GM20000 (cell line): ENCODE results near the gene SH3GL3.

Source experiments
- DNase-seq: peaks from one replicate; pipeline ENCODE4 v3.0.0; 2012; ENCODE audit warnings: low spot score
- TF ChIP-seq, protein P1 (sequence below): IDR thresholded peaks from 2 replicates; pipeline ENCODE4 v1.5.1; 2012; ENCODE audit warnings: mild to moderate bottlenecking, control low read depth; ENCODE audit errors: extremely low read depth, missing control alignments

Gene SH3GL3

DNA sequence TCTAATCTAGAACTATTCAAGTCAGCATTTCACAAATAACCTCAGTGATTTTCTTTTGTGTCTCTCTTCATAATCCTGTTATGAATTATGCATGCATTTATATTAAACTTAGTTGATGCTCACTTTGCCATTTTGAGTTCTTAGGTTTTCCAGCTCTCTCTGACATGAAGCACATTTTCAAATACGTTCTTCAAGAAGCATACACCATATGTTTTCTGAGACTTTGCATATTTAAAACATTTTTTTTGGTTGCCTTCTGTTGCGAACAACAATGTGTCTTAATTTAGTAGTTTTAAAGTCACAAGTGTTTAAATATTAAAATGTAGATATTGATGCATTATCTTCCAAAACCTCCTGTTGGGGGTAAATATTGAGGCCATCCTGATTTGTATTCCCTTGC lies 37.5 kb downstream of the SH3GL3 start:
- TF ChIP-seq, protein P1, sequence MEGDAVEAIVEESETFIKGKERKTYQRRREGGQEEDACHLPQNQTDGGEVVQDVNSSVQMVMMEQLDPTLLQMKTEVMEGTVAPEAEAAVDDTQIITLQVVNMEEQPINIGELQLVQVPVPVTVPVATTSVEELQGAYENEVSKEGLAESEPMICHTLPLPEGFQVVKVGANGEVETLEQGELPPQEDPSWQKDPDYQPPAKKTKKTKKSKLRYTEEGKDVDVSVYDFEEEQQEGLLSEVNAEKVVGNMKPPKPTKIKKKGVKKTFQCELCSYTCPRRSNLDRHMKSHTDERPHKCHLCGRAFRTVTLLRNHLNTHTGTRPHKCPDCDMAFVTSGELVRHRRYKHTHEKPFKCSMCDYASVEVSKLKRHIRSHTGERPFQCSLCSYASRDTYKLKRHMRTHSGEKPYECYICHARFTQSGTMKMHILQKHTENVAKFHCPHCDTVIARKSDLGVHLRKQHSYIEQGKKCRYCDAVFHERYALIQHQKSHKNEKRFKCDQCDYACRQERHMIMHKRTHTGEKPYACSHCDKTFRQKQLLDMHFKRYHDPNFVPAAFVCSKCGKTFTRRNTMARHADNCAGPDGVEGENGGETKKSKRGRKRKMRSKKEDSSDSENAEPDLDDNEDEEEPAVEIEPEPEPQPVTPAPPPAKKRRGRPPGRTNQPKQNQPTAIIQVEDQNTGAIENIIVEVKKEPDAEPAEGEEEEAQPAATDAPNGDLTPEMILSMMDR, result no peak
- DNase-seq, result no peak

DNA sequence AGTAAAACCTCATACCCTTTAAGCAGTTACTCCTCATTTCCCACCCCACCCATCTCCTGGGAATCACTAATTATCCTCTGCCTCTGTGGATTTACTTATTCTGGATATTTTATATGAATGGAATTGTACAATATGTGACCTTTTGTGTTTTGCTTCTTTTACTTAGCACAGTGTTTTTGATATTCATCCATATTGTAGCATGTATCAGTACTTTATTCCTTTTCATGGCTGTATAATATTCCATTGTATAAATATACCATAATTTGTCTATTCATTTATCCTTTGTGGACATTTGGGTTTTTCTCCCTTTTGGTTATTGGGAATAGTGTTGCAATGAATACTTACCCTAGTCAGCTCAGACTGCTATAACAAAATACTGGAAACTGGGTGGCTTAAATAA lies 39.2 kb downstream of the SH3GL3 start:
- TF ChIP-seq, protein P1, result no peak

DNA sequence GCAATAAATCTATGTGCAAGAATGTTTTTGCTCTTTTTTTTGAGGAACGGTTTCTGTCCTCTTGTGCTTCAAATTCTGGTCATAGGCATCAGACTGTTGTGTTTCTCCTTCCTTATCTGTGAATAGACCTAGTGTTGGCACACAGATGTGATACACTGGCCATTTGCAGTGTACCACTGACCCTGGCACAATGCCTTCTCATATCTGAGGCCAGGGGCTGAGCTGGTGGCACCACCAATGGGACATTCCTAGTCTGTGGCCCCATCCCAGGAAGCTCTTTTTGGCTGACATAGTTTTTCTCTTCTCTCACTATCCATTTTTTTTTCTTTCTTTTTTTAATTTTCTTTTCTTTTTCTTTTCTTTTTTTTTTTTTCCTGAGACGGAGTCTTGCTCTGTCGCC lies 40.4 kb downstream of the SH3GL3 start:
- DNase-seq, result no peak
- TF ChIP-seq, protein P1, result no peak

More for the DNA sequence above, 39.2 kb downstream of the SH3GL3 start:
- no peak for DNase-seq

DNA sequence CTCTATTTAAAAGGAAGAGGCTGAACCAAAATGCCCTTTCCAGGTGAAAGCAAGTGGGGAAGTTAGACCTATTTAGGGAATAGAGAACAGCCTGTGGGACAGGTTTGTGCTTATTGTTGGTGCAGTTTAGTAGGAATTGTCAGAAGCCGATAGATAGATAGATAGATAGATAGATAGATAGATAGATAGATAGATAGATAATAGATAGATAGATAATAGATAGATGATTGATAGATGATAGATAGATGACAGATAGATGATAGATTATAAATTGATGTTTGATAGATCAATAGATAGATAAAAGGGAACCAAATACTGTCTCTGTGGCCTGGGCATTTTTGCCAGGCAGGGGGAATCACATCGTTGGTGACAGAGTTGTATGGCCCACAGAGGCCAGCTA lies 42.5 kb downstream of the SH3GL3 start:
- TF ChIP-seq, protein P1, result no peak
- DNase-seq, result no peak

DNA sequence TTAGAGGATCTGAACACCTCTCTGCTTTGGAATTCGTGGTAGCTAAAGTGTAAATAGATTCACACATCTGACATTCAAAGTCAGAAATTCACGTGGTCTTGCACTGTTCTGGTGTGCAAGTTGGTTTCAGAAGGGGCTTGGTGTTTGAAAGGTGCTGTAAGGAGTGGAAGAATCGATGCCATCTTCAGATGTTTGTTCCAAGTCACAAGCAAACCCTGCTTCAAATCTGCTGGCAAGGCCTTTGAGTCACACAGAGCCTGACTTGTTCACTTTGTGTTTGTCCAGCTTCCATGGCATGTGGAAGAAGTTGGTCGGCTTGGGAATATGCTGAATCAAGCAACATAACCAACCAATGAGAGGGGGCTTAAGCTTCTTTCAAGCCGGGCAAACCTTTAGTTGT lies 44.3 kb downstream of the SH3GL3 start:
- TF ChIP-seq, protein P1, result no peak
- DNase-seq, result no peak

DNA sequence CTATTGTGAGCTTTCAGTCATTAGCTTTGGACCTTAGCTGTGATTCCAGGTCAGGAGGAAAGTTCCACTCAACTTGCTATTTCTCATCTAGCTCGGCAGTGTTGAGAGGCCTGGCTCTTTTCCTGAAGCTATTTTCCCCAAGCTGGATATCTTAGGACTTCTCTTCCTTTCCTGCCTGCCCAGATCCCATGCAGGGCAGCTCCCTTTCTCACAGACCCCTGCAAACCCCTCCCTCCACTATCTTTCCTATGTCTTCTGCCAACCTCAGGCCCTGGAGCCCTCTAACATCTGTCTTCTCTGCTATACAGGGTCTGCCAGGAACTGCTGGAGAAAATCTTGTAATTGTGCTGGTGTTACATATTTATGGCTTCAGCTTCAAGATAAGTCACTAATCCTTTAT lies 49.6 kb downstream of the SH3GL3 start:
- TF ChIP-seq, protein P1, result no peak
- DNase-seq, result no peak

DNA sequence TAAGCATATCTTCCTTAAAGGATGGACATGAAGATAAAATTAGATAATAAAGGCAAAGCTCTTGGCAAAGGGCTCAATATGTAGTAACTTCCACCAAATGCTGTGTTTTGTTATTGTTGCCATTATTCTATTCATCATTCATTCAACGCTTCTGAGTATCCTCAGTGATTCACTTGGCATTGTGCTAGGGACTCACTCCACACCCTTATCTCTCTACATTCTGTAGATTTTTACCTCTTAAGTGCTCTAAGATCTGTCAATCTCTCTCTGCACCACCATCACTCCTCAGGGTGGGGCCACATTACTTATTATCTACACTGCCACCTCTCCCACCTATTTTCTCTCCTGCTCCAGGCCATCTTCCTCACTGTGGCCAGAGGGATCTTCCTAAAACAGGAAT lies 51.2 kb downstream of the SH3GL3 start:
- TF ChIP-seq, protein P1, result no peak
- no peak for DNase-seq
